Measurements from ENCODE around the gene RNF214.

DNA sequence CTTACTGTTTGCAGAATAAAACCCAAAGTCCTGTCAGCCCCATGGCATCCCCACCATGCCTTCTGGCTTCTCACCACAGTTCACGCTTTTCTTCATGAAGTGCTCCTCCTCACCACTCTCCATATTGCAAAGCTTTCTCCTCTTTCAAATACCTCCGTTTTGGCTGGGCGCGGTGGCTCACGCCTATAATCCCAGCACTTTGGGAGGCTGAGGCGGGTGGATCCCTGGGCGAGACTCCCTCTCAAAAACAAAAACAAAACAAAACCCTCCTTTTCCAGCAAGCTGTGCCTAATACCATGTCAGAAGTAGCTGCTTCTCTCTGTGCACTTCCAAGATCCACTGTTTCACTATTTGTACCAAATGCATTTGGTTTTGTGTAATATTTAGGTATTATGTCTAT, 76.8 kb downstream of the RNF214 start:
- TF ChIP-seq CTCF (conservative IDR thresholded peaks at IDR 0.05; ENCODE audit: low read depth, low read length) (no peak), EZH2 (IDR thresholded peaks at IDR 0.05; ENCODE audit: borderline replicate concordance, low read depth, low read length, poor library complexity, severe bottlenecking) (no peak)
